ENCODE data around the gene C10orf95. TPM values are rescaled to one million over a fixed set of nuclear protein-coding genes. Genes with fewer than 3 reads are reported as not detected.

Gene C10orf95
- total and polyA plus RNA-seq, 2 donors (not counting 1 experiment from before 2014, with no cell fraction given), result 0.32 to 0.63 TPM

- Histone ChIP-seq H3K27me3 (replicated peaks in 1 of 4; ENCODE audit: control extremely low read depth in 1 of 4, control insufficient read depth in 3 of 4, insufficient read depth in 4 of 4, low read length in 3 of 4) (peaks cover 0 to 59% (median 35%) of the 10 kb centered on the region in 4 experiments), H2AFZ (ENCODE audit: insufficient read depth, low read depth, low read length, poor library complexity, severe bottlenecking) (peak overlapping the region; percentile 42), H3K4me1 (ENCODE audit: control insufficient read depth in 2 of 2, insufficient read depth in 2 of 2, low read length in 2 of 2) (peaks cover 26 to 33% of the 10 kb centered on the region in 2 donors), H3K27ac (ENCODE audit: low read length in 2 of 2) (no peak overlapping the region), H3K79me2 (ENCODE audit: control insufficient read depth, insufficient read depth, low read length) (no peaks in the 10 kb centered on the region), H3K36me3 (replicated peaks in 1 of 2; ENCODE audit: control extremely low read depth in 1 of 2, control insufficient read depth in 1 of 2, extremely low read depth in 1 of 2, insufficient read depth in 2 of 2, low read length in 1 of 2) (peaks cover 0 to 3% of the 10 kb centered on the region in 2 experiments), H3K4me2 (replicated peaks; ENCODE audit: low read depth, low read length, poor library complexity, severe bottlenecking) (peak overlapping the region; percentile 84), H4K20me1 (ENCODE audit: control insufficient read depth, insufficient read depth, low read length, poor library complexity, severe bottlenecking) (peaks cover 18% of the 10 kb centered on the region), H3K9ac (ENCODE audit: low read length) (peak overlapping the region; percentile 35), H3K9me3 (ENCODE audit: control extremely low read depth in 1 of 3, control insufficient read depth in 2 of 3, insufficient read depth in 1 of 3, low read length in 2 of 3) (peaks cover 0 to 20% (median 0%) of the 10 kb centered on the region in 3 donors), H3K4me3 (ENCODE audit: control extremely low read depth in 1 of 5, extremely low read depth in 1 of 5, insufficient read depth in 1 of 5, low read depth in 2 of 5, low read length in 4 of 5) (peak overlapping the region in 3 of 5 experiments; percentile 8 to 40 (median 39))
- intact Hi-C loops (cut with micrococcal nuclease), result no loop called here
- Mint-ChIP-seq H3K27me3 (peaks cover 43% of the 10 kb centered on the region), H3K4me1 (peaks cover 34% of the 10 kb centered on the region), H3K4me3 (peak overlapping the region; percentile 72), H3K27ac (peak overlapping the region; percentile 42), H3K9me3 (ENCODE audit: insufficient read depth) (no peaks in the 10 kb centered on the region)
- DNase-seq (no peak), ATAC-seq (ENCODE audit: low read depth) (no peak)
- TF ChIP-seq CTCF (IDR thresholded peaks at IDR 0.05), result no peak
- TF ChIP-seq EZH2 (IDR thresholded peaks at IDR 0.05; ENCODE audit: borderline replicate concordance, insufficient read depth, low read depth, low read length, poor library complexity, severe bottlenecking), result peak; percentile 49
- POLR2A ChIA-PET, result interaction anchor here (0.6 kb wide), 1 partner anchor 277 kb away, joined by 4 read pairs; no protein-coding TSS in a partner anchor
- CTCF ChIA-PET, result interaction anchor here (1.9 kb wide), 1 partner anchor 10 kb away, joined by 7 read pairs; no protein-coding TSS in a partner anchor
- WGBS (ENCODE audit: insufficient coverage), result 81% methylated on average over 11 of the region's 14 CpGs
Measured at GRCh38 chr10:102408131-102408727, 43.1 kb downstream of the C10orf95 start.

All from B cell (primary cell).